Calu3 (cell line): ENCODE data around the gene FCAMR. TPM values are rescaled to one million over a fixed set of nuclear protein-coding genes. Genes with fewer than 3 reads are reported as not detected.

Source experiments
- BruUV-seq: library from RNA; stranded (reverse); fragments of 400-500 nt; replicated peaks from 2 replicates; lab custom pipeline; 2021; lab: Mats Ljungman, UMichigan
- CTCF ChIA-PET: fragments of 300-600 bp; sonication (Branson Sonifier 250); formaldehyde crosslinking; loops from one replicate; lab custom pipeline; 2022; ENCODE audit warnings: antibody characterized with exemption; lab: Charles Lee
- DNase-seq: peaks from one replicate; pipeline ENCODE4 v3.0.0; 2022
- H3K27ac Mint-ChIP-seq: one replicate; pipeline ENCODE4 v1.8.0; 2022; ENCODE audit warnings: mixed read lengths; ENCODE audit not compliant: unreplicated experiment
- H3K27me3 Mint-ChIP-seq: one replicate; pipeline ENCODE4 v1.8.0; 2022; ENCODE audit warnings: mixed read lengths; ENCODE audit not compliant: unreplicated experiment
- H3K36me3 Mint-ChIP-seq: one replicate; pipeline ENCODE4 v1.8.0; 2022; ENCODE audit warnings: mild to moderate bottlenecking, moderate library complexity, mixed read lengths; ENCODE audit not compliant: insufficient read depth, unreplicated experiment
- H3K4me1 Mint-ChIP-seq: one replicate; pipeline ENCODE4 v1.8.0; 2022; ENCODE audit warnings: mild to moderate bottlenecking, low read depth, mixed read lengths; ENCODE audit not compliant: unreplicated experiment
- H3K4me3 Mint-ChIP-seq: one replicate; pipeline ENCODE4 v1.8.0; 2022; ENCODE audit warnings: mild to moderate bottlenecking, low read depth, moderate library complexity, mixed read lengths; ENCODE audit not compliant: unreplicated experiment
- H3K9me3 Mint-ChIP-seq: one replicate; pipeline ENCODE4 v1.8.0; 2022; ENCODE audit warnings: low read depth, mixed read lengths; ENCODE audit not compliant: unreplicated experiment
- CTCF ChIP-seq: fragments of 200-600 bp; IDR thresholded peaks from one replicate; pipeline ENCODE4 v1.8.0; 2022; ENCODE audit warnings: antibody characterized with exemption; ENCODE audit not compliant: unreplicated experiment
- intact Hi-C: fragments of 100-400 bp; cut with micrococcal nuclease; formaldehyde crosslinking; loops from one replicate; pipeline ENCODE4 v1.10.0; 2022; ENCODE audit not compliant: unreplicated experiment
- total RNA-seq: library from RNA; stranded (reverse); gene quantifications from 2 replicates; pipeline ENCODE4 v1.2.3, GENCODE V29; 2022

FCAMR gene
- total RNA-seq, 1 experiment from 2014 or later: not detected

GRCh38 chr1:207017615-207018559 lies 47.6 kb upstream of the FCAMR start:
- no TSS peak for BruUV-seq
- Mint-ChIP-seq H3K4me1 (peaks cover 89% of the 10 kb centered on the region), H3K4me3 (no peak overlapping the region), H3K27ac (peak overlapping the region; percentile 98), H3K27me3 (no peaks in the 10 kb centered on the region), H3K9me3 (no peaks in the 10 kb centered on the region), H3K36me3 (peaks cover 56% of the 10 kb centered on the region)
- DNase-seq: no peak
- intact Hi-C loops: no loop called here
- CTCF ChIA-PET: interaction anchor here (0.7 to 4.7 kb wide), 7 partner anchors 8 to 35 kb away, joined by 3 to 25 read pairs (median 4); partner anchors contain the start of genes C1orf116 and PFKFB2
- TF ChIP-seq CTCF: no peak

GRCh38 chr1:207015791-207016190 lies 45.5 kb upstream of the FCAMR start:
- Mint-ChIP-seq H3K27ac (no peak overlapping the region), H3K36me3 (peaks cover 35% of the 10 kb centered on the region), H3K4me1 (peaks cover 89% of the 10 kb centered on the region), H3K9me3 (peaks cover 7% of the 10 kb centered on the region), H3K27me3 (no peaks in the 10 kb centered on the region), H3K4me3 (no peak overlapping the region)
- BruUV-seq: no TSS peak
- no peak for DNase-seq
- CTCF ChIA-PET: no interaction called here
- intact Hi-C loops: no loop called here
- TF ChIP-seq CTCF: no peak

DNA sequence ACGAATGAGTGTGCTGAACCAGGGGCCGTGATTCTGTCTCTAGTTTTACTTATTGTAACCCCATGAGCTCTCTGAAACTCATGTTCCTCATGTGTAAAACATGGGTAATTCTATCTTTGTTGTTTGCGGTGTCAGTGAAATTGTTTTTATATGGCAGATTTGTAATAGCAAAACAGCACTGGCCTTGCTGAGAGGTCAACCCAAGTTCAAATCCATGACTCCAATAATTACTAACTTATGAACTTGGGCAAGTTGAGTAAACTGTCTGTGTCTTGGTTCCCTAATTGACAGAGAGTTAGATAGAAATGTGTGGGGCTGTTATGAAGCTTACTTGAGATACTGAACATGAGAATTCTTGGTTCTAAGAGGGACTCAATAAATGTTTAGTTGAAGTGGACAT lies 44.5 kb upstream of the FCAMR start:
- no peak for TF ChIP-seq CTCF
- H3K9me3 Mint-ChIP-seq: peaks cover 7% of the 10 kb centered on the region
- H3K4me3 Mint-ChIP-seq: no peak overlapping the region
- H3K27ac Mint-ChIP-seq: peak overlapping the region; percentile 14
- peaks cover 28% of the 10 kb centered on the region for H3K36me3 Mint-ChIP-seq
- CTCF ChIA-PET: interaction anchor here (0.6 kb wide), 1 partner anchor 10 kb away, joined by 4 read pairs; no protein-coding TSS in a partner anchor
- no peak for DNase-seq
- intact Hi-C loops: no loop called here
- H3K4me1 Mint-ChIP-seq: peaks cover 88% of the 10 kb centered on the region
- no TSS peak for BruUV-seq
- no peaks in the 10 kb centered on the region for H3K27me3 Mint-ChIP-seq

GRCh38 chr1:207013321-207014085 lies 43.2 kb upstream of the FCAMR start:
- BruUV-seq: no TSS peak
- CTCF ChIA-PET: no interaction called here
- H3K4me1 Mint-ChIP-seq: peaks cover 88% of the 10 kb centered on the region
- H3K27me3 Mint-ChIP-seq: no peaks in the 10 kb centered on the region
- intact Hi-C loops: no loop called here
- no peak overlapping the region for H3K27ac Mint-ChIP-seq
- no peak for DNase-seq
- no peak for TF ChIP-seq CTCF
- H3K9me3 Mint-ChIP-seq: peaks cover 7% of the 10 kb centered on the region
- peaks cover 28% of the 10 kb centered on the region for H3K36me3 Mint-ChIP-seq
- no peak overlapping the region for H3K4me3 Mint-ChIP-seq
